Spleen (tissue), 11 donors: Measurements from ENCODE around the gene VPS36. TPM values are rescaled to one million over a fixed set of nuclear protein-coding genes. Genes with fewer than 3 reads are reported as not detected.

Experiments used
- DNase-seq: peaks from one replicate; pipeline ENCODE4 v3.0.0-alpha.2; 2020
- H3K27ac ChIP-seq, 8 donors: fragments of 200-600 bp; sonication (generic) in 7 of 8; 1 replicate in 4 of 8; 2 replicates in 4 of 8; pipeline versions ENCODE4 v1.5.0 to v1.8.0; 2016 to 2021; ENCODE audit warnings: inconsistent platforms in 4 of 8, mild to moderate bottlenecking in 4 of 8, moderate library complexity in 1 of 8
- H3K27me3 ChIP-seq, 7 donors: fragments of 200-600 bp; sonication (generic) in 6 of 7; replicated peaks in 1 of 7; 1 replicate in 4 of 7; 2 replicates in 3 of 7; pipeline versions ENCODE4 v1.5.0 to v1.8.0; 2016 to 2021; ENCODE audit warnings: inconsistent platforms in 3 of 7, mild to moderate bottlenecking in 1 of 7
- H3K36me3 ChIP-seq, 6 donors: fragments of 200-600 bp; sonication (generic) in 5 of 6; 1 replicate in 4 of 6; 2 replicates in 2 of 6; pipeline versions ENCODE4 v1.5.0 to v1.8.0; 2016 to 2021; ENCODE audit warnings: inconsistent platforms in 2 of 6
- H3K4me1 ChIP-seq, 6 donors: fragments of 200-600 bp; sonication (generic) in 5 of 6; 1 replicate in 3 of 6; 2 replicates in 3 of 6; pipeline versions ENCODE4 v1.5.0 to v1.8.0; 2016 to 2021; ENCODE audit warnings: inconsistent platforms in 3 of 6
- H3K4me3 ChIP-seq, 8 donors: fragments of 200-600 bp; sonication (generic) in 7 of 8; 1 replicate in 4 of 8; 2 replicates in 4 of 8; pipeline versions ENCODE4 v1.5.0 to v1.8.0; 2016 to 2021; ENCODE audit warnings: inconsistent platforms in 4 of 8, mild to moderate bottlenecking in 4 of 8, moderate library complexity in 2 of 8
- H3K9me3 ChIP-seq, 8 donors: fragments of 200-600 bp; sonication (generic) in 7 of 8; 1 replicate in 4 of 8; 2 replicates in 4 of 8; pipeline versions ENCODE4 v1.5.0 to v1.8.0; 2016 to 2021; ENCODE audit warnings: inconsistent platforms in 4 of 8
- POLR2A ChIP-seq, 3 donors: fragments of 450-650 bp; IDR thresholded peaks; one replicate each; pipeline ENCODE4 v1.5.1; 2017; ENCODE audit warnings: antibody characterized with exemption in 3 of 3, mild to moderate bottlenecking in 1 of 3
- POLR2AphosphoS5 ChIP-seq, 3 donors: sonication (generic); formaldehyde crosslinking; IDR thresholded peaks; one replicate each; pipeline ENCODE4 v1.5.1; 2017; ENCODE audit warnings: antibody characterized with exemption in 3 of 3
- WGBS, 5 donors: extraction: QIAGEN DNeasy Blood & Tissue Kit in 3 of 5; methylation state at CpG; one replicate each; pipeline versions ENCODE4 v1.1.5 to v1.1.7; 2013 to 2018; 5-methylcytosine and 5-hydroxymethylcytosine counted together
- intact Hi-C: fragments of 100-400 bp; cut with DNase I; formaldehyde crosslinking; loops from one replicate; pipeline ENCODE4 v1.15.0; 2023; ENCODE audit warnings: low total_unique reads
- polyA plus RNA-seq, 3 donors: library from polyadenylated mRNA; stranded (reverse); fragments of 200-250 nt; gene quantifications; one replicate each; pipeline ENCODE4 v1.2.1, GENCODE V29; 2013
- total RNA-seq, 7 donors: library from RNA; depleted of rRNA in 3 of 7; stranded (reverse); fragments of >200 nt in 3 of 7; fragmentation: NEBNext Ultra II Directional in 4 of 7; extraction: Animal tissue kit (Norgen Biotek cat#: 25700) in 4 of 7; gene quantifications; one replicate each; pipeline versions ENCODE4 v1.1.0 to v1.2.1, GENCODE V29; 2016 to 2021
- TF ChIP-seq, protein P1 (sequence below), 11 experiments: fragments of 200-600 bp in 7 of 11; fragments of 450-650 bp in 4 of 11; sonication (generic) in 4 of 11; IDR thresholded peaks in 8 of 11; conservative IDR thresholded peaks in 3 of 11; 1 replicate in 7 of 11; 2 replicates in 4 of 11; pipeline versions ENCODE4 v1.4.0 to v1.8.0; 2016 to 2021; ENCODE audit warnings: antibody characterized with exemption in 11 of 11, inconsistent platforms in 4 of 11, mild to moderate bottlenecking in 1 of 11
- donor health status: healthy with polysubstance abuse.
- donor health status: DM: no; HTN: no; CAD: no; lungs with moderate emphysema.
- donor health status: DM: no; HTN: no; CAD: no.
- donor health status: Bipolar disorder and iron deficiency.
- donor health status: healthy.
- donor health status: DM: no; HTN: no; CAD: no.
- donor health status: DM: yes; HTN: yes; CAD: no.

VPS36 gene
- total and polyA plus RNA-seq, 10 donors, result 18.3 to 98.9 (median 55.5) TPM

DNA sequence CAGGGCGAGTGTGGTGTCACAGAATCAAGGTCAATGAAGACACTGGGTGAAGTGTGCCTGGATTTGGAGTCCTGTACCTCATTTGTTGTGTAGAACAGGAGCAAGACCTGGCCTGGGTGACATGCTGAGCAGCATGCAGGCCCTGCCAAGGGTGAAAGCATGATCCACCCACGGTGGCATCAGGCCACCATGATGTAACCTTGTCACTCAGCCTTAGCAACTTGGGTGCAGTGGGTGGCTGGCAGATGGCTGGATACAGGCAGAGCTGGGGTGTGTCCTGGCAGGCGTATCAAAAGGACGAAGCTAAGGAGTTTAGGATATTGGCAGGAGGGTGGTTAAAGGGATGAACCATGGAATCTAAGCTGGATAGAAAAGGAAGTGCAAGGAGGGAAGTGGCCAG lies 54.7 kb downstream of the VPS36 start:
- H3K4me3 ChIP-seq, result no peak overlapping the region
- DNase-seq, result no peak
- H3K9me3 ChIP-seq, result no peaks in the 10 kb centered on the region
- peaks cover 0 to 5% (median 0%) of the 10 kb centered on the region in 6 donors for H3K4me1 ChIP-seq
- H3K27ac ChIP-seq, result no peak overlapping the region
- WGBS, 5 donors, result 67 to 80% (median 78%) methylated on average over 4 of the region's 4 CpGs
- no peaks in the 10 kb centered on the region for H3K27me3 ChIP-seq
- no peaks in the 10 kb centered on the region for H3K36me3 ChIP-seq
- intact Hi-C loops, result no loop called here
- TF ChIP-seq POLR2AphosphoS5 (IDR thresholded peaks at IDR 0.05) (no peak), POLR2A (IDR thresholded peaks at IDR 0.05) (no peak)
- TF ChIP-seq, protein P1, sequence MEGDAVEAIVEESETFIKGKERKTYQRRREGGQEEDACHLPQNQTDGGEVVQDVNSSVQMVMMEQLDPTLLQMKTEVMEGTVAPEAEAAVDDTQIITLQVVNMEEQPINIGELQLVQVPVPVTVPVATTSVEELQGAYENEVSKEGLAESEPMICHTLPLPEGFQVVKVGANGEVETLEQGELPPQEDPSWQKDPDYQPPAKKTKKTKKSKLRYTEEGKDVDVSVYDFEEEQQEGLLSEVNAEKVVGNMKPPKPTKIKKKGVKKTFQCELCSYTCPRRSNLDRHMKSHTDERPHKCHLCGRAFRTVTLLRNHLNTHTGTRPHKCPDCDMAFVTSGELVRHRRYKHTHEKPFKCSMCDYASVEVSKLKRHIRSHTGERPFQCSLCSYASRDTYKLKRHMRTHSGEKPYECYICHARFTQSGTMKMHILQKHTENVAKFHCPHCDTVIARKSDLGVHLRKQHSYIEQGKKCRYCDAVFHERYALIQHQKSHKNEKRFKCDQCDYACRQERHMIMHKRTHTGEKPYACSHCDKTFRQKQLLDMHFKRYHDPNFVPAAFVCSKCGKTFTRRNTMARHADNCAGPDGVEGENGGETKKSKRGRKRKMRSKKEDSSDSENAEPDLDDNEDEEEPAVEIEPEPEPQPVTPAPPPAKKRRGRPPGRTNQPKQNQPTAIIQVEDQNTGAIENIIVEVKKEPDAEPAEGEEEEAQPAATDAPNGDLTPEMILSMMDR (IDR thresholded peaks at IDR 0.05 in 8 of 11, conservative IDR thresholded peaks at IDR 0.05 in 3 of 11), result no peak

DNA sequence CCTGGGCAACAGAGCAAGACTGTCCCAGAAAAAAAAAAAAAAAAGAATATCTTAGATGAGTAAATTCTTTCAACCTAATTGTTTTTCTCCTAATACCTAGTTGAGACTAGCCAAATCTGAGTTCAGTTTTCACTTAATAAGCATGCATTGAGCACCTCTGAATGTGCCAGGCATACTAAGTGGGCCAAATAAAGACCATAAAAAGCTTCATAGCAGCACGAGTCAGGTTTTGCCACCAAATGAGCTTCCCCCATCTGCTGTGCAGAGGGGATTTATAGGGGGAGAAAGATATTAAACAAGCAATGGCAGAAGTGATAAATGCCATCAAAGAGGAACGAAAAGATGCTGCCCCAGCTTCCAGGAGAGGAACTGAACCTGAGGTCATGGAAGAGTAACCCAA lies 55.8 kb downstream of the VPS36 start:
- H3K36me3 ChIP-seq, result no peaks in the 10 kb centered on the region
- no peaks in the 10 kb centered on the region for H3K27me3 ChIP-seq
- intact Hi-C loops, result no loop called here
- TF ChIP-seq, protein P1 (IDR thresholded peaks at IDR 0.05 in 8 of 11, conservative IDR thresholded peaks at IDR 0.05 in 3 of 11), result no peak
- no peak for TF ChIP-seq POLR2A (IDR thresholded peaks at IDR 0.05)
- no peak for TF ChIP-seq POLR2AphosphoS5 (IDR thresholded peaks at IDR 0.05)
- H3K4me3 ChIP-seq, result no peak overlapping the region
- no peak overlapping the region for H3K27ac ChIP-seq
- WGBS, 5 donors, result 61 to 76% (median 71%) methylated on average over 2 of the region's 2 CpGs
- H3K4me1 ChIP-seq, result peaks cover 0 to 5% (median 0%) of the 10 kb centered on the region in 6 donors
- no peak for DNase-seq
- no peaks in the 10 kb centered on the region for H3K9me3 ChIP-seq

DNA sequence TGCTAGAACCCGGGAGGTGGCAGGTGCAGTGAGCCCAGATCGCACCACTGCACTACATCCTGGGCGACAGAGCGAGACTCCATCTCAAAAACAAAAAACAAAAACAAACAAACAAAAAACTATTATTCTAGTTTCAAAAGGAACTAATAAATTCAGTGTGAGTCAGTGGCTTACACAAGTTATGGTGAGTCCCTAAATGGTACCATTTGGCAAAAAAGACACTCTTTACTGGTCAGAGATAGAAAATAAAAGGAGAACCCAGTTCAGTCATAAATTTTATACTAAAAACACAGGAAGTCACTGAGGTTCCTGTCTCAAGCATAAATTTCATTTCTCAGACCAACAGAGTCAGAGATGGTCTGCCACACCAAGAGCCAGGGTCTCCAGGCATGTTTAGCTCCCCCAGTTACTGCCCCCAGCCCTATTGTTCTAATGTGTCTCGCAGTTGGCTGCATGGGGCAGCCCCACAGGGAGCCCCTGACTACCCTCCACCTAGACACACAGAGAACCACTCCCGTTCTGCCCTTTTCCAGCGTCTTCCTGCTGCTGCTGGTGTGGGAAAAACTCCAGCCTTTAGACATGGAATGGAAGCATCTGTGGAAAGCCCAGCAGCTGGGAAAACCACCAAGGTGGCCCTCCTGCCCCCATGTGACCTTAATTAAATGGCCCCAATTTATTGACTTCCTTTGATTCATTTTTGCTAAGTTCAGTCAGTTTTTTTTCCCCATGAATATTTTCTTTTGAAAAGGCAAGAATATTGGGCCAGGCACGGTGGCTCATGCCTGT lies 56.7 kb downstream of the VPS36 start:
- no peaks in the 10 kb centered on the region for H3K36me3 ChIP-seq
- H3K27me3 ChIP-seq, result no peaks in the 10 kb centered on the region
- peaks cover 0 to 5% (median 0%) of the 10 kb centered on the region in 6 donors for H3K4me1 ChIP-seq
- TF ChIP-seq POLR2AphosphoS5 (IDR thresholded peaks at IDR 0.05) (no peak), POLR2A (IDR thresholded peaks at IDR 0.05) (no peak)
- TF ChIP-seq, protein P1 (IDR thresholded peaks at IDR 0.05 in 8 of 11, conservative IDR thresholded peaks at IDR 0.05 in 3 of 11), result no peak
- WGBS, 5 donors, result 76 to 85% (median 83%) methylated on average over 8 of the region's 8 CpGs
- no peaks in the 10 kb centered on the region for H3K9me3 ChIP-seq
- no peak for DNase-seq
- intact Hi-C loops, result no loop called here
- H3K27ac ChIP-seq, result no peak overlapping the region
- no peak overlapping the region for H3K4me3 ChIP-seq

DNA sequence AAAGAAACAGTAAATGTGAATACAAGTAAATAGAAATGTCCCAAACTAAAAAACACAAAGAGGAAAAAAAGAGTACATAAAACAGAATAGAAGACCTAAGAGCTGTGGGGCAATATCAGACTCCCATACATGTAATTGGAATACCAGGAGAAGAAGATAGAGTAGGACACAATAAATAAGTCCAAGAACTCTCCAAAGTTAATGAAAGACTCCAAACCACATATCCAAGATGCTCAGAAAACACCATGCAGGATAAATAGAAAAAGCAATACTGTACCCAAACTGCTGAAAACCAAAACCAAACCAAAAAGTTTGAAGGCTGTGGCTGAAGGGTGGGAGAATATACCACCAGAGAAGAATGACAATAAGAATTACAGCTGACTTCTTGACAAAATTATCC lies 62.7 kb downstream of the VPS36 start:
- intact Hi-C loops, result no loop called here
- no peak for DNase-seq
- TF ChIP-seq POLR2A (IDR thresholded peaks at IDR 0.05) (no peak), POLR2AphosphoS5 (IDR thresholded peaks at IDR 0.05) (no peak)
- TF ChIP-seq, protein P1 (IDR thresholded peaks at IDR 0.05 in 8 of 11, conservative IDR thresholded peaks at IDR 0.05 in 3 of 11), result no peak
- H3K36me3 ChIP-seq, result no peaks in the 10 kb centered on the region
- H3K27me3 ChIP-seq, result no peaks in the 10 kb centered on the region
- peaks cover 0 to 11% (median 0%) of the 10 kb centered on the region in 8 donors for H3K9me3 ChIP-seq
- no peak overlapping the region for H3K27ac ChIP-seq
- H3K4me3 ChIP-seq, result no peak overlapping the region
- peaks cover 0 to 4% (median 0%) of the 10 kb centered on the region in 6 donors for H3K4me1 ChIP-seq
